ENCODE data around the gene GCSH.

DNA sequence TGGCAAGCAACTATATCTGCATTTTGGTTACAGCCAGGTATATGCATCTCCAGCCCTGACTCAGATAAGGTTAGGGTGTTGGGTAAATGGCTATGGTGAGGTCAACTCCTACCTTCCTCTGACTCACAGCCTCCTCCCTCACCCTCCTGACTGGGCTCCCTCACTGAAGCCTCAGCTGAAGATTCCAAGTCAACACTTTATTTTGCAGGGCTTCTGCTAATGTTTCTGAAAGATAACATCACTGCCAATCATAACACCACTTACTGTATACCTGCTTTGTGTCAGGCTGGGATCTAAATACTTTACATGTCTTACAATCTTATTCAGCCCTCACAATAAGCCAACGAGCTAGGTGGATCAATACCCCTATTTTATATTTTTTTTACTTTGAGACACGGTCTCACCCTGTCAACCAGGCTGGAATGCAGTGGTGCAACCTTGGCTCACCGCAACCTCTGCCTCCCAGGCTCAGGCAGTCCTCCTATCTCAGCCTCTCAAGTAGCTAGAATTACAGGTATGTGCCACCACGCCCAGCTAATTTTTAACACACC is 47.8 kb upstream of the GCSH start:
- TF ChIP-seq, protein P1, sequence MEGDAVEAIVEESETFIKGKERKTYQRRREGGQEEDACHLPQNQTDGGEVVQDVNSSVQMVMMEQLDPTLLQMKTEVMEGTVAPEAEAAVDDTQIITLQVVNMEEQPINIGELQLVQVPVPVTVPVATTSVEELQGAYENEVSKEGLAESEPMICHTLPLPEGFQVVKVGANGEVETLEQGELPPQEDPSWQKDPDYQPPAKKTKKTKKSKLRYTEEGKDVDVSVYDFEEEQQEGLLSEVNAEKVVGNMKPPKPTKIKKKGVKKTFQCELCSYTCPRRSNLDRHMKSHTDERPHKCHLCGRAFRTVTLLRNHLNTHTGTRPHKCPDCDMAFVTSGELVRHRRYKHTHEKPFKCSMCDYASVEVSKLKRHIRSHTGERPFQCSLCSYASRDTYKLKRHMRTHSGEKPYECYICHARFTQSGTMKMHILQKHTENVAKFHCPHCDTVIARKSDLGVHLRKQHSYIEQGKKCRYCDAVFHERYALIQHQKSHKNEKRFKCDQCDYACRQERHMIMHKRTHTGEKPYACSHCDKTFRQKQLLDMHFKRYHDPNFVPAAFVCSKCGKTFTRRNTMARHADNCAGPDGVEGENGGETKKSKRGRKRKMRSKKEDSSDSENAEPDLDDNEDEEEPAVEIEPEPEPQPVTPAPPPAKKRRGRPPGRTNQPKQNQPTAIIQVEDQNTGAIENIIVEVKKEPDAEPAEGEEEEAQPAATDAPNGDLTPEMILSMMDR (IDR thresholded peaks at IDR 0.05), result no peak
- TF ChIP-seq POLR2A (IDR thresholded peaks at IDR 0.05), result no peak

Data from tibial nerve (tissue), 3 donors.